IMR-90 (cell line): ENCODE results near the gene RNF212. TPM values are rescaled to one million over a fixed set of nuclear protein-coding genes. Genes with fewer than 3 reads are reported as not detected.

Experiments used
- ATAC-seq: fragments of 200-7000 bp; cut with Tn5 transposase; 2 replicates; pipeline ENCODE4 v1.9.1; 2020; ENCODE audit warnings: low read depth, mild to moderate bottlenecking, moderate library complexity
- BruUV-seq: library from RNA; stranded (reverse); fragments of 400-500 nt; replicated peaks from 2 replicates; lab custom pipeline; 2021; lab: Mats Ljungman, UMichigan
- CTCF ChIA-PET: fragments of 300-600 bp; formaldehyde crosslinking; extraction: SDS; loops from one replicate; lab custom pipeline; 2021; ENCODE audit warnings: antibody characterized with exemption; lab: Yijun Ruan, JAX
- POLR2A ChIA-PET: fragments of 300-600 bp; sonication (Branson Sonifier 250); formaldehyde crosslinking; loops from one replicate; lab custom pipeline; 2022; ENCODE audit warnings: antibody characterized with exemption; ENCODE audit not compliant: unreplicated experiment; lab: Charles Lee
- DNase-seq: peaks from one replicate; pipeline ENCODE4 v3.0.0; 2013
- H2AFZ ChIP-seq: replicated peaks from 2 replicates; pipeline ENCODE3; 2013; ENCODE audit warnings: low read length, mild to moderate bottlenecking; ENCODE audit not compliant: poor library complexity
- H2AK5ac ChIP-seq: 2 replicates; pipeline ENCODE4 v1.6.1; 2013; ENCODE audit warnings: low read depth, low read length, inconsistent platforms
- H2AK9ac ChIP-seq: replicated peaks from 2 replicates; pipeline ENCODE3; 2013; ENCODE audit warnings: mild to moderate bottlenecking, low read depth, low read length, moderate library complexity; ENCODE audit not compliant: poor library complexity
- H2BK120ac ChIP-seq: 2 replicates; pipeline ENCODE4 v1.6.1; 2013; ENCODE audit warnings: low read depth, low read length, inconsistent platforms
- H2BK15ac ChIP-seq: 3 replicates; pipeline ENCODE4 v1.6.1; 2013; ENCODE audit warnings: low read depth, low read length, inconsistent platforms
- H2BK20ac ChIP-seq: 2 replicates; pipeline ENCODE4 v1.6.1; 2013; ENCODE audit warnings: low read depth, mild to moderate bottlenecking, inconsistent platforms, low read length, moderate library complexity
- H2BK5ac ChIP-seq: 2 replicates; pipeline ENCODE4 v1.6.1; 2013; ENCODE audit warnings: mild to moderate bottlenecking, low read depth, low read length, inconsistent platforms; ENCODE audit not compliant: poor library complexity, severe bottlenecking
- H3K14ac ChIP-seq: replicated peaks from 2 replicates; pipeline ENCODE4 v1.6.1; 2013; ENCODE audit warnings: low read depth, low read length, inconsistent platforms
- H3K18ac ChIP-seq: 2 replicates; pipeline ENCODE4 v1.6.1; 2013; ENCODE audit warnings: low read depth, low read length, control low read depth
- H3K23ac ChIP-seq: 2 replicates; pipeline ENCODE4 v1.6.1; 2013; ENCODE audit warnings: low read depth, low read length, inconsistent platforms
- H3K27ac ChIP-seq: 2 replicates; pipeline ENCODE4 v1.5.1; 2013; ENCODE audit warnings: mild to moderate bottlenecking, control low read depth, low read length; ENCODE audit not compliant: insufficient read depth
- H3K27me3 ChIP-seq: 2 replicates; pipeline ENCODE4 v1.6.1; 2013; ENCODE audit warnings: low read length; ENCODE audit not compliant: control insufficient read depth, insufficient read depth
- H3K36me3 ChIP-seq: 2 replicates; pipeline ENCODE4 v1.6.1; 2013; ENCODE audit warnings: low read length, mixed read lengths; ENCODE audit not compliant: control insufficient read depth, insufficient read depth
- H3K4ac ChIP-seq: 2 replicates; pipeline ENCODE4 v1.6.1; 2013; ENCODE audit warnings: low read depth, low read length, inconsistent platforms
- H3K4me1 ChIP-seq: 2 replicates; pipeline ENCODE4 v1.6.1; 2013; ENCODE audit warnings: low read length, mixed read lengths; ENCODE audit not compliant: control insufficient read depth, insufficient read depth
- H3K4me2 ChIP-seq: 2 replicates; pipeline ENCODE4 v1.6.1; 2013; ENCODE audit warnings: low read depth, mild to moderate bottlenecking, control low read depth, low read length, moderate library complexity
- H3K4me3 ChIP-seq: 2 replicates; pipeline ENCODE4 v1.5.1; 2013; ENCODE audit warnings: low read depth, mild to moderate bottlenecking, control low read depth, low read length, moderate library complexity; ENCODE audit not compliant: insufficient read depth
- H3K56ac ChIP-seq: 2 replicates; pipeline ENCODE4 v1.6.1; 2013; ENCODE audit warnings: low read length, inconsistent platforms; ENCODE audit not compliant: insufficient read depth; ENCODE audit errors: extremely low read depth
- H3K79me1 ChIP-seq, 2 experiments: 2 replicates each; pipeline ENCODE4 v1.6.1; 2013; ENCODE audit warnings: low read length in 2 of 2, inconsistent platforms in 1 of 2, low read depth in 1 of 2
- H3K9ac ChIP-seq: 2 replicates; pipeline ENCODE4 v1.6.1; 2013; ENCODE audit warnings: low read depth, low read length, control low read depth
- H3K9me1 ChIP-seq: 2 replicates; pipeline ENCODE4 v1.6.1; 2013; ENCODE audit warnings: low read length, inconsistent platforms; ENCODE audit not compliant: insufficient read depth
- H3K9me3 ChIP-seq: 2 replicates; pipeline ENCODE4 v1.6.1; 2013; ENCODE audit warnings: low read length; ENCODE audit not compliant: control insufficient read depth, insufficient read depth
- H4K20me1 ChIP-seq: 2 replicates; pipeline ENCODE4 v1.6.1; 2013; ENCODE audit warnings: low read length, inconsistent platforms; ENCODE audit not compliant: insufficient read depth
- H4K5ac ChIP-seq: 2 replicates; pipeline ENCODE4 v1.6.1; 2013; ENCODE audit warnings: mild to moderate bottlenecking, low read depth, low read length, control low read depth
- H4K8ac ChIP-seq, 2 experiments: 2 replicates each; pipeline ENCODE4 v1.6.1; 2013; ENCODE audit warnings: low read depth in 2 of 2, low read length in 2 of 2, control low read depth in 1 of 2, inconsistent platforms in 1 of 2
- H4K91ac ChIP-seq: 2 replicates; pipeline ENCODE4 v1.6.1; 2013; ENCODE audit warnings: low read depth, low read length, inconsistent platforms; ENCODE audit not compliant: insufficient read depth
- CHD1 ChIP-seq: IDR thresholded peaks from 2 replicates; pipeline ENCODE4 v1.6.1; 2012; ENCODE audit warnings: low read depth, low read length, improper control_type of control experiment
- FOS ChIP-seq: fragments of 150-350 bp; IDR thresholded peaks from 2 replicates; pipeline ENCODE4 v1.6.1; 2016; ENCODE audit warnings: low read depth, low read length
- MAZ ChIP-seq: IDR thresholded peaks from 2 replicates; pipeline ENCODE4 v1.6.1; 2012; ENCODE audit warnings: low read depth, mild to moderate bottlenecking, low read length, improper control_type of control experiment, moderate library complexity, borderline replicate concordance
- POLR2A ChIP-seq: IDR thresholded peaks from 2 replicates; pipeline ENCODE4 v1.6.1; 2012; ENCODE audit warnings: mild to moderate bottlenecking, low read depth, low read length
- RAD21 ChIP-seq: IDR thresholded peaks from 2 replicates; pipeline ENCODE4 v1.6.1; 2012; ENCODE audit warnings: low read length, improper control_type of control experiment
- RCOR1 ChIP-seq: IDR thresholded peaks from 2 replicates; pipeline ENCODE4 v1.6.1; 2012; ENCODE audit warnings: mild to moderate bottlenecking, low read length, improper control_type of control experiment; ENCODE audit not compliant: insufficient replicate concordance
- RFX5 ChIP-seq: IDR thresholded peaks from 2 replicates; pipeline ENCODE4 v1.8.0; 2012; ENCODE audit warnings: low read depth, mild to moderate bottlenecking, low read length, moderate library complexity
- SMC3 ChIP-seq: fragments of 150-350 bp; IDR thresholded peaks from 2 replicates; pipeline ENCODE4 v1.6.1; 2016; ENCODE audit warnings: low read depth, mild to moderate bottlenecking, antibody characterized with exemption, low read length, moderate library complexity
- WGBS, 2 experiments: methylation state at CpG; one replicate each; pipeline versions ENCODE4 v1.1.5 to v1.1.7; 2013; ENCODE audit warnings: missing lambda C conversion rate in 2 of 2; ENCODE audit not compliant: insufficient read length in 1 of 2; ENCODE audit errors: extremely low coverage in 2 of 2; 5-methylcytosine and 5-hydroxymethylcytosine counted together
- dilution Hi-C: fragments of 300-500 bp; cut with HindIII; formaldehyde crosslinking; loops from one replicate; pipeline ENCODE4 v1.14.3; 2018; ENCODE audit warnings: low sequenced_read_pairs; ENCODE audit not compliant: unreplicated experiment
- in situ Hi-C: fragments of 300-500 bp; cut with MboI; formaldehyde crosslinking; loops from 3 replicates; pipeline ENCODE4 v1.14.3; 2019; ENCODE audit warnings: low sequenced_read_pairs, inconsistent platforms, mixed read lengths
- intact Hi-C: fragments of 100-400 bp; cut with micrococcal nuclease; formaldehyde crosslinking; loops from 2 replicates; pipeline ENCODE4 v1.10.0; 2022
- polyA plus RNA-seq, 3 experiments: library from polyadenylated mRNA; depleted of rRNA; stranded (reverse); fragments of >200 nt; gene quantifications; 2 replicates each; pipeline ENCODE4 v1.2.3, GENCODE V29; 2012; ENCODE audit warnings: low replicate concordance in 1 of 3
- total RNA-seq: library from RNA; depleted of rRNA; stranded (reverse); fragments of >200 nt; gene quantifications from 2 replicates; pipeline ENCODE4 v1.2.3, GENCODE V29; 2012
- TF ChIP-seq, protein P1 (sequence below): fragments of 150-350 bp; IDR thresholded peaks from 2 replicates; pipeline ENCODE4 v1.6.1; 2016; ENCODE audit warnings: low read depth, mild to moderate bottlenecking, low read length, moderate library complexity, borderline replicate concordance
- TF ChIP-seq, protein P2 (sequence below): conservative IDR thresholded peaks from 2 replicates; pipeline ENCODE4 v1.5.1; 2012; ENCODE audit warnings: mild to moderate bottlenecking, low read depth, low read length, improper control_type of control experiment

The RNF212 gene
- total and polyA plus RNA-seq, 2 of the 4 experiments (the other 2 are of a cell fraction), result under 0.01 to 0.51 TPM

DNA sequence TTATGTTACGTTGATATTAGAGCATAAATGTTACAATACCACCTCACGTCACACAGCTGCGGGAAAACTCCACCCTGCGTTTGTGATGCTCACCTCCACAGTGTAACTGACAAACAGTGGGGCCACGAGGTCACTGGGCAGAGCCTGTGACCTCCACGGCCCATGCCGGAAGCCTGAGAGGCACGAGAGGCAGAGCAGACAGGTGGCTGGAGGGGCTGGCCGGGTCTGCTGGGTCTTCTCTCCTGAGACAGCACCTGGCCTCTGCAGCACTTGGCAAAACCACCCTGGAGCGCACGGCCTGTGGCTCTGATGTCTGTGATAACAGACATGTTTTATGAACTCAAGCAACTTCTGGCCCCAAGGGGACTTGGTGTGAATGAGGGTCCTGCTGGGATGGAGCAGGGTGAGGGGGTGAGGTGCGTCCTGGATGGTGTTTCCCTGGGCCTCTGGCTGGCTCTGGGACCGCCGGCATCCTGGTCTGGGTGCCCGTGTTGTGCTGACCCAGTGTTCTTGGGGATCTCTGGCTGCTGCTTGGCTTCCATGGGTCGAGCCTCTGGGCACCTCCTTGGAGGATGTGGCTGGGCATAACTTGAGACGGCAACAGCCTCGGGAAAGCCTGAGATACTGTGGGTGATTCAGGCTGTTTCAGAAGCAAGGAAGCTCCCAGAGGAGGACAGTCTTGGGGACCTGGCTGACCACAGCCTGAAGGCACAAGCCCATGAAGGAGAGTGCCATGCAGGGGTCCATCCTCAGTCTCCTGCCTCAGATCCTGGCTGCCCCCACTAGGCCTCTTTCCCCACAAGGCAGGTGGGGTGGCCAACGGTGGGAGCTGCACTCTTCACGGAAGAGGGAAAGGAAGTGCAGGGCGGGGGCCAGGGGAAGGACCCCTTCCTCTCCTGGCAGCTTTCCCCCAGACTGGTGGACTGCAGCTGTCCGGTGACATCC, 19.7 kb downstream of the RNF212 start:
- no peaks in the 10 kb centered on the region for H4K20me1 ChIP-seq
- H3K4me3 ChIP-seq, result no peak overlapping the region
- no peak overlapping the region for H2BK120ac ChIP-seq
- no peak overlapping the region for H3K14ac ChIP-seq
- no peaks in the 10 kb centered on the region for H3K36me3 ChIP-seq
- H2BK15ac ChIP-seq, result no peak overlapping the region
- H3K27me3 ChIP-seq, result peaks cover 28% of the 10 kb centered on the region
- H2BK5ac ChIP-seq, result no peak overlapping the region
- H3K4me1 ChIP-seq, result no peaks in the 10 kb centered on the region
- no peaks in the 10 kb centered on the region; the same call in 1 of the 2 replicates for H3K9me1 ChIP-seq
- DNase-seq, result no peak
- no peak overlapping the region for H4K8ac ChIP-seq
- no peak overlapping the region for H3K23ac ChIP-seq
- dilution Hi-C loops, result no loop called here
- no peak overlapping the region for H3K56ac ChIP-seq
- TF ChIP-seq RAD21, result no peak
- TF ChIP-seq FOS, result no peak
- no peak for TF ChIP-seq MAZ
- TF ChIP-seq POLR2A, result no peak
- TF ChIP-seq RFX5, result no peak
- TF ChIP-seq CHD1, result no peak
- no peak for TF ChIP-seq SMC3
- TF ChIP-seq, protein P1, sequence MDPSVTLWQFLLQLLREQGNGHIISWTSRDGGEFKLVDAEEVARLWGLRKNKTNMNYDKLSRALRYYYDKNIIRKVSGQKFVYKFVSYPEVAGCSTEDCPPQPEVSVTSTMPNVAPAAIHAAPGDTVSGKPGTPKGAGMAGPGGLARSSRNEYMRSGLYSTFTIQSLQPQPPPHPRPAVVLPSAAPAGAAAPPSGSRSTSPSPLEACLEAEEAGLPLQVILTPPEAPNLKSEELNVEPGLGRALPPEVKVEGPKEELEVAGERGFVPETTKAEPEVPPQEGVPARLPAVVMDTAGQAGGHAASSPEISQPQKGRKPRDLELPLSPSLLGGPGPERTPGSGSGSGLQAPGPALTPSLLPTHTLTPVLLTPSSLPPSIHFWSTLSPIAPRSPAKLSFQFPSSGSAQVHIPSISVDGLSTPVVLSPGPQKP, result no peak
- TF ChIP-seq, protein P2, sequence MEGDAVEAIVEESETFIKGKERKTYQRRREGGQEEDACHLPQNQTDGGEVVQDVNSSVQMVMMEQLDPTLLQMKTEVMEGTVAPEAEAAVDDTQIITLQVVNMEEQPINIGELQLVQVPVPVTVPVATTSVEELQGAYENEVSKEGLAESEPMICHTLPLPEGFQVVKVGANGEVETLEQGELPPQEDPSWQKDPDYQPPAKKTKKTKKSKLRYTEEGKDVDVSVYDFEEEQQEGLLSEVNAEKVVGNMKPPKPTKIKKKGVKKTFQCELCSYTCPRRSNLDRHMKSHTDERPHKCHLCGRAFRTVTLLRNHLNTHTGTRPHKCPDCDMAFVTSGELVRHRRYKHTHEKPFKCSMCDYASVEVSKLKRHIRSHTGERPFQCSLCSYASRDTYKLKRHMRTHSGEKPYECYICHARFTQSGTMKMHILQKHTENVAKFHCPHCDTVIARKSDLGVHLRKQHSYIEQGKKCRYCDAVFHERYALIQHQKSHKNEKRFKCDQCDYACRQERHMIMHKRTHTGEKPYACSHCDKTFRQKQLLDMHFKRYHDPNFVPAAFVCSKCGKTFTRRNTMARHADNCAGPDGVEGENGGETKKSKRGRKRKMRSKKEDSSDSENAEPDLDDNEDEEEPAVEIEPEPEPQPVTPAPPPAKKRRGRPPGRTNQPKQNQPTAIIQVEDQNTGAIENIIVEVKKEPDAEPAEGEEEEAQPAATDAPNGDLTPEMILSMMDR, result no peak
- no peak for TF ChIP-seq RCOR1
- no peak for ATAC-seq
- no peak overlapping the region for H4K5ac ChIP-seq
- H3K79me1 ChIP-seq, result no peaks in the 10 kb centered on the region
- H2BK20ac ChIP-seq, result no peak overlapping the region
- no peak overlapping the region for H3K18ac ChIP-seq
- POLR2A ChIA-PET, result no interaction called here
- WGBS, 2 experiments, result 69% methylated on average over 6 of the region's 22 CpGs; no CpG with 5 or more reads in 1 of the 2 experiments
- no peak overlapping the region for H2AK9ac ChIP-seq
- no peak overlapping the region for H4K91ac ChIP-seq
- no peak overlapping the region for H3K9ac ChIP-seq
- no peak overlapping the region for H3K4ac ChIP-seq
- no peak overlapping the region for H2AFZ ChIP-seq
- no peak overlapping the region for H2AK5ac ChIP-seq
- no TSS peak for BruUV-seq
- H3K27ac ChIP-seq, result no peak overlapping the region
- H3K4me2 ChIP-seq, result no peak overlapping the region
- H3K9me3 ChIP-seq, result peaks cover 4% of the 10 kb centered on the region
- CTCF ChIA-PET, result no interaction called here
- intact Hi-C loops, result no loop called here
- in situ Hi-C loops, result no loop called here
